Central memory CD8-positive, alpha-beta T cell (primary cell): ENCODE data around the gene SURF2.

ENCODE experiments used
- ATAC-seq: fragments of 150-1000 bp; cut with Tn5 transposase; replicated peaks from 2 replicates; pipeline ENCODE4 v1.10.0; 2022; ENCODE audit warnings: mild to moderate bottlenecking, moderate FRiP score, moderate number of reproducible peaks; ENCODE audit not compliant: poor library complexity, severe bottlenecking; ENCODE audit errors: extremely low read depth
- DNase-seq, 2 donors: peaks; one replicate each; pipeline ENCODE4 v3.0.0; 2021; ENCODE audit warnings: low spot score in 2 of 2
- H3K27ac Mint-ChIP-seq: one replicate; pipeline ENCODE4 v1.8.0; 2022; ENCODE audit warnings: low read depth, mild to moderate bottlenecking, moderate library complexity, mixed read lengths
- H3K27me3 Mint-ChIP-seq: one replicate; pipeline ENCODE4 v1.8.0; 2022; ENCODE audit warnings: mixed read lengths
- H3K36me3 Mint-ChIP-seq: one replicate; pipeline ENCODE4 v1.8.0; 2022; ENCODE audit warnings: mild to moderate bottlenecking, moderate library complexity, mixed read lengths; ENCODE audit not compliant: insufficient read depth
- H3K4me1 Mint-ChIP-seq: one replicate; pipeline ENCODE4 v1.8.0; 2022; ENCODE audit warnings: mixed read lengths
- H3K4me3 Mint-ChIP-seq: one replicate; pipeline ENCODE4 v1.8.0; 2022; ENCODE audit warnings: mild to moderate bottlenecking, moderate library complexity, mixed read lengths
- H3K9me3 Mint-ChIP-seq: one replicate; pipeline ENCODE4 v1.8.0; 2022; ENCODE audit warnings: mixed read lengths

The SURF2 gene

GRCh38 chr9:133341369-133342068 lies 14.8 kb upstream of the SURF2 start:
- H3K4me3 Mint-ChIP-seq, result no peak overlapping the region
- H3K9me3 Mint-ChIP-seq, result no peaks in the 10 kb centered on the region
- H3K27me3 Mint-ChIP-seq, result no peaks in the 10 kb centered on the region
- peaks cover 22% of the 10 kb centered on the region for H3K36me3 Mint-ChIP-seq
- H3K27ac Mint-ChIP-seq, result no peak overlapping the region
- H3K4me1 Mint-ChIP-seq, result peaks cover 38% of the 10 kb centered on the region
- no peak for DNase-seq
- ATAC-seq, result no peak

- Mint-ChIP-seq H3K4me3 (no peak overlapping the region), H3K9me3 (no peaks in the 10 kb centered on the region), H3K27me3 (no peaks in the 10 kb centered on the region), H3K36me3 (peaks cover 22% of the 10 kb centered on the region), H3K4me1 (peaks cover 44% of the 10 kb centered on the region), H3K27ac (no peak overlapping the region)
- no peak for ATAC-seq
- DNase-seq, result no peak
Observed at GRCh38 chr9:133342069-133342406, 14.3 kb upstream of the SURF2 start.

- DNase-seq (no peak), ATAC-seq (no peak)
- H3K9me3 Mint-ChIP-seq, result no peaks in the 10 kb centered on the region
- no peak overlapping the region for H3K4me3 Mint-ChIP-seq
- H3K4me1 Mint-ChIP-seq, result peaks cover 46% of the 10 kb centered on the region
- no peaks in the 10 kb centered on the region for H3K27me3 Mint-ChIP-seq
- no peak overlapping the region for H3K27ac Mint-ChIP-seq
- H3K36me3 Mint-ChIP-seq, result peaks cover 22% of the 10 kb centered on the region
Observed at GRCh38 chr9:133342570-133342969, 13.8 kb upstream of the SURF2 start.

- peaks cover 31% of the 10 kb centered on the region for H3K36me3 Mint-ChIP-seq
Observed at GRCh38 chr9:133344071-133344470, 12.3 kb upstream of the SURF2 start.

GRCh38 chr9:133344979-133345378 lies 11.4 kb upstream of the SURF2 start:
- H3K27ac Mint-ChIP-seq, result no peak overlapping the region
- no peaks in the 10 kb centered on the region for H3K27me3 Mint-ChIP-seq
- no peak overlapping the region for H3K4me3 Mint-ChIP-seq
- peaks cover 37% of the 10 kb centered on the region for H3K36me3 Mint-ChIP-seq
- H3K9me3 Mint-ChIP-seq, result no peaks in the 10 kb centered on the region
- DNase-seq, result no peak
- ATAC-seq, result no peak
- peaks cover 57% of the 10 kb centered on the region for H3K4me1 Mint-ChIP-seq

More at GRCh38 chr9:133344071-133344470, 12.3 kb upstream of the SURF2 start:
- Mint-ChIP-seq H3K9me3 (no peaks in the 10 kb centered on the region), H3K4me3 (no peak overlapping the region), H3K27me3 (no peaks in the 10 kb centered on the region), H3K4me1 (peaks cover 57% of the 10 kb centered on the region), H3K27ac (no peak overlapping the region)
- DNase-seq, result no peak
- no peak for ATAC-seq

- ATAC-seq, result no peak
- Mint-ChIP-seq H3K9me3 (no peaks in the 10 kb centered on the region), H3K4me1 (peaks cover 55% of the 10 kb centered on the region), H3K27ac (no peak overlapping the region), H3K4me3 (no peak overlapping the region), H3K27me3 (no peaks in the 10 kb centered on the region), H3K36me3 (peaks cover 43% of the 10 kb centered on the region)
- no peak for DNase-seq
Observed at GRCh38 chr9:133345596-133345995, 10.8 kb upstream of the SURF2 start.

- Mint-ChIP-seq H3K27me3 (no peaks in the 10 kb centered on the region), H3K9me3 (no peaks in the 10 kb centered on the region), H3K4me3 (peak overlapping the region; percentile 92), H3K4me1 (peaks cover 52% of the 10 kb centered on the region), H3K36me3 (peaks cover 49% of the 10 kb centered on the region), H3K27ac (no peak overlapping the region)
- DNase-seq (no peak), ATAC-seq (no peak)
Observed at GRCh38 chr9:133346021-133346785, 10.1 kb upstream of the SURF2 start.

- Mint-ChIP-seq H3K27ac (peak overlapping the region; percentile 96), H3K27me3 (no peaks in the 10 kb centered on the region), H3K4me3 (peak overlapping the region; percentile 92), H3K9me3 (no peaks in the 10 kb centered on the region), H3K4me1 (peaks cover 41% of the 10 kb centered on the region), H3K36me3 (peaks cover 59% of the 10 kb centered on the region)
- ATAC-seq (peak; percentile 44), DNase-seq (no peak)
Observed at GRCh38 chr9:133347515-133347984, 8.8 kb upstream of the SURF2 start.

- H3K4me3 Mint-ChIP-seq, result peak within 1 kb of the TSS; percentile 92
- peaks cover 59% of the 10 kb centered on the region for H3K36me3 Mint-ChIP-seq
- peaks cover 46% of the 10 kb centered on the region for H3K4me1 Mint-ChIP-seq
- no peaks in the 10 kb centered on the region for H3K27me3 Mint-ChIP-seq
- peak within 1 kb of the TSS; percentile 96 for H3K27ac Mint-ChIP-seq
- ATAC-seq (peak; percentile 90), DNase-seq (peak; percentile 80 to 88)
- H3K9me3 Mint-ChIP-seq, result no peaks in the 10 kb centered on the region
Observed at GRCh38 chr9:133347985-133348717, 8.2 kb upstream of the SURF2 start, which contains the start of the genes MED22 and RPL7A. Gene MED22 (minus strand): TSS chr9:133348131. CDS start chr9:133346662, 1,469 bp downstream. Gene RPL7A (plus strand): TSS chr9:133348218. CDS start chr9:133348244, 26 bp downstream.

GRCh38 chr9:133348718-133349573 lies 7.4 kb upstream of the SURF2 start:
- Mint-ChIP-seq H3K27ac (peak overlapping the region; percentile 96), H3K4me1 (peaks cover 49% of the 10 kb centered on the region), H3K9me3 (no peaks in the 10 kb centered on the region), H3K4me3 (peak overlapping the region; percentile 92), H3K27me3 (no peaks in the 10 kb centered on the region), H3K36me3 (peaks cover 58% of the 10 kb centered on the region)
- DNase-seq, result no peak
- ATAC-seq, result peak; percentile 3

GRCh38 chr9:133349965-133350616 lies 6.3 kb upstream of the SURF2 start:
- no peaks in the 10 kb centered on the region for H3K27me3 Mint-ChIP-seq
- peaks cover 49% of the 10 kb centered on the region for H3K4me1 Mint-ChIP-seq
- ATAC-seq (no peak), DNase-seq (no peak)
- H3K36me3 Mint-ChIP-seq, result peaks cover 52% of the 10 kb centered on the region
- no peaks in the 10 kb centered on the region for H3K9me3 Mint-ChIP-seq
- H3K4me3 Mint-ChIP-seq, result peak overlapping the region; percentile 92
- no peak overlapping the region for H3K27ac Mint-ChIP-seq
